ENCODE data around the gene HOXB8. TPM values are rescaled to one million over a fixed set of nuclear protein-coding genes. Genes with fewer than 3 reads are reported as not detected.

Gene HOXB8
- polyA plus RNA-seq, 1 donor from 2014 or later = not detected

GRCh38 chr17:48636177-48637018 lies 21.3 kb upstream of the HOXB8 start:
- peaks cover 100% of the 10 kb centered on the region for H3K27me3 ChIP-seq (ENCODE audit: insufficient read depth, low read depth, low read length)
- no peaks in the 10 kb centered on the region for H4K20me1 ChIP-seq (ENCODE audit: insufficient read depth)
- no peaks in the 10 kb centered on the region for H3K36me3 ChIP-seq (ENCODE audit: insufficient read depth, low read length)
- H3K9me3 ChIP-seq (ENCODE audit: low read length) = no peaks in the 10 kb centered on the region
- H2AFZ ChIP-seq (ENCODE audit: low read depth, low read length) = no peak overlapping the region
- H3K4me3 ChIP-seq (ENCODE audit: low read length) = no peak overlapping the region
- TF ChIP-seq, protein P1, sequence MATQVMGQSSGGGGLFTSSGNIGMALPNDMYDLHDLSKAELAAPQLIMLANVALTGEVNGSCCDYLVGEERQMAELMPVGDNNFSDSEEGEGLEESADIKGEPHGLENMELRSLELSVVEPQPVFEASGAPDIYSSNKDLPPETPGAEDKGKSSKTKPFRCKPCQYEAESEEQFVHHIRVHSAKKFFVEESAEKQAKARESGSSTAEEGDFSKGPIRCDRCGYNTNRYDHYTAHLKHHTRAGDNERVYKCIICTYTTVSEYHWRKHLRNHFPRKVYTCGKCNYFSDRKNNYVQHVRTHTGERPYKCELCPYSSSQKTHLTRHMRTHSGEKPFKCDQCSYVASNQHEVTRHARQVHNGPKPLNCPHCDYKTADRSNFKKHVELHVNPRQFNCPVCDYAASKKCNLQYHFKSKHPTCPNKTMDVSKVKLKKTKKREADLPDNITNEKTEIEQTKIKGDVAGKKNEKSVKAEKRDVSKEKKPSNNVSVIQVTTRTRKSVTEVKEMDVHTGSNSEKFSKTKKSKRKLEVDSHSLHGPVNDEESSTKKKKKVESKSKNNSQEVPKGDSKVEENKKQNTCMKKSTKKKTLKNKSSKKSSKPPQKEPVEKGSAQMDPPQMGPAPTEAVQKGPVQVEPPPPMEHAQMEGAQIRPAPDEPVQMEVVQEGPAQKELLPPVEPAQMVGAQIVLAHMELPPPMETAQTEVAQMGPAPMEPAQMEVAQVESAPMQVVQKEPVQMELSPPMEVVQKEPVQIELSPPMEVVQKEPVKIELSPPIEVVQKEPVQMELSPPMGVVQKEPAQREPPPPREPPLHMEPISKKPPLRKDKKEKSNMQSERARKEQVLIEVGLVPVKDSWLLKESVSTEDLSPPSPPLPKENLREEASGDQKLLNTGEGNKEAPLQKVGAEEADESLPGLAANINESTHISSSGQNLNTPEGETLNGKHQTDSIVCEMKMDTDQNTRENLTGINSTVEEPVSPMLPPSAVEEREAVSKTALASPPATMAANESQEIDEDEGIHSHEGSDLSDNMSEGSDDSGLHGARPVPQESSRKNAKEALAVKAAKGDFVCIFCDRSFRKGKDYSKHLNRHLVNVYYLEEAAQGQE (IDR thresholded peaks at IDR 0.05; ENCODE audit: borderline replicate concordance) = no peak
- TF ChIP-seq EP300 (conservative IDR thresholded peaks at IDR 0.05; ENCODE audit: poor library complexity, severe bottlenecking) (no peak), POLR2AphosphoS5 (IDR thresholded peaks at IDR 0.05) (no peak), RAD21 (conservative IDR thresholded peaks at IDR 0.05) (no peak), TAF1 (IDR thresholded peaks at IDR 0.05; ENCODE audit: low read depth) (no peak), EZH2 (IDR thresholded peaks at IDR 0.05; ENCODE audit: borderline replicate concordance, insufficient read depth, low read length, poor library complexity, severe bottlenecking) (no peak), MXI1 (conservative IDR thresholded peaks at IDR 0.05; ENCODE audit: poor library complexity, severe bottlenecking) (no peak)
- TF ChIP-seq, protein P2, sequence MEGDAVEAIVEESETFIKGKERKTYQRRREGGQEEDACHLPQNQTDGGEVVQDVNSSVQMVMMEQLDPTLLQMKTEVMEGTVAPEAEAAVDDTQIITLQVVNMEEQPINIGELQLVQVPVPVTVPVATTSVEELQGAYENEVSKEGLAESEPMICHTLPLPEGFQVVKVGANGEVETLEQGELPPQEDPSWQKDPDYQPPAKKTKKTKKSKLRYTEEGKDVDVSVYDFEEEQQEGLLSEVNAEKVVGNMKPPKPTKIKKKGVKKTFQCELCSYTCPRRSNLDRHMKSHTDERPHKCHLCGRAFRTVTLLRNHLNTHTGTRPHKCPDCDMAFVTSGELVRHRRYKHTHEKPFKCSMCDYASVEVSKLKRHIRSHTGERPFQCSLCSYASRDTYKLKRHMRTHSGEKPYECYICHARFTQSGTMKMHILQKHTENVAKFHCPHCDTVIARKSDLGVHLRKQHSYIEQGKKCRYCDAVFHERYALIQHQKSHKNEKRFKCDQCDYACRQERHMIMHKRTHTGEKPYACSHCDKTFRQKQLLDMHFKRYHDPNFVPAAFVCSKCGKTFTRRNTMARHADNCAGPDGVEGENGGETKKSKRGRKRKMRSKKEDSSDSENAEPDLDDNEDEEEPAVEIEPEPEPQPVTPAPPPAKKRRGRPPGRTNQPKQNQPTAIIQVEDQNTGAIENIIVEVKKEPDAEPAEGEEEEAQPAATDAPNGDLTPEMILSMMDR (IDR thresholded peaks at IDR 0.05; ENCODE audit: poor library complexity, severe bottlenecking) = peak; percentile 50
- H3F3A ChIP-seq (ENCODE audit: insufficient read depth, low read length, poor library complexity, severe bottlenecking) = no peaks in the 10 kb centered on the region
- no peak overlapping the region for H3K27ac ChIP-seq (ENCODE audit: low read length)
- no peaks in the 10 kb centered on the region for H3K79me2 ChIP-seq (replicated peaks; ENCODE audit: insufficient read depth, low read length)
- no peak overlapping the region for H3K4me2 ChIP-seq (ENCODE audit: low read length)
- H3K9ac ChIP-seq (ENCODE audit: low read length) = no peak overlapping the region
- H3K9me2 ChIP-seq (ENCODE audit: insufficient read depth, low read length) = no peaks in the 10 kb centered on the region

- Histone ChIP-seq H3K79me2 (replicated peaks; ENCODE audit: insufficient read depth, low read length) (no peaks in the 10 kb centered on the region), H3K9me3 (ENCODE audit: low read length) (no peaks in the 10 kb centered on the region), H3F3A (ENCODE audit: insufficient read depth, low read length, poor library complexity, severe bottlenecking) (no peaks in the 10 kb centered on the region), H3K4me2 (ENCODE audit: low read length) (no peak overlapping the region), H4K20me1 (ENCODE audit: insufficient read depth) (no peaks in the 10 kb centered on the region), H3K9ac (ENCODE audit: low read length) (no peak overlapping the region), H3K36me3 (ENCODE audit: insufficient read depth, low read length) (no peaks in the 10 kb centered on the region), H3K27ac (ENCODE audit: low read length) (no peak overlapping the region), H3K4me3 (ENCODE audit: low read length) (no peak overlapping the region), H3K9me2 (ENCODE audit: insufficient read depth, low read length) (no peaks in the 10 kb centered on the region), H2AFZ (ENCODE audit: low read depth, low read length) (no peak overlapping the region), H3K27me3 (ENCODE audit: insufficient read depth, low read depth, low read length) (peaks cover 100% of the 10 kb centered on the region)
- TF ChIP-seq MXI1 (conservative IDR thresholded peaks at IDR 0.05; ENCODE audit: poor library complexity, severe bottlenecking) (no peak), EZH2 (IDR thresholded peaks at IDR 0.05; ENCODE audit: borderline replicate concordance, insufficient read depth, low read length, poor library complexity, severe bottlenecking) (no peak), POLR2AphosphoS5 (IDR thresholded peaks at IDR 0.05) (no peak), TAF1 (IDR thresholded peaks at IDR 0.05; ENCODE audit: low read depth) (no peak), SMC3 (conservative IDR thresholded peaks at IDR 0.05; ENCODE audit: poor library complexity) (no peak), RAD21 (conservative IDR thresholded peaks at IDR 0.05) (no peak)
- TF ChIP-seq, protein P1 (IDR thresholded peaks at IDR 0.05; ENCODE audit: borderline replicate concordance) = no peak
- TF ChIP-seq, protein P2 (IDR thresholded peaks at IDR 0.05; ENCODE audit: poor library complexity, severe bottlenecking) = no peak
Observed at GRCh38 chr17:48634493-48635208, 19.6 kb upstream of the HOXB8 start.

All from neural cell (in vitro differentiated cells).